ENCODE results near the gene OTULIN.

The OTULIN gene

DNA sequence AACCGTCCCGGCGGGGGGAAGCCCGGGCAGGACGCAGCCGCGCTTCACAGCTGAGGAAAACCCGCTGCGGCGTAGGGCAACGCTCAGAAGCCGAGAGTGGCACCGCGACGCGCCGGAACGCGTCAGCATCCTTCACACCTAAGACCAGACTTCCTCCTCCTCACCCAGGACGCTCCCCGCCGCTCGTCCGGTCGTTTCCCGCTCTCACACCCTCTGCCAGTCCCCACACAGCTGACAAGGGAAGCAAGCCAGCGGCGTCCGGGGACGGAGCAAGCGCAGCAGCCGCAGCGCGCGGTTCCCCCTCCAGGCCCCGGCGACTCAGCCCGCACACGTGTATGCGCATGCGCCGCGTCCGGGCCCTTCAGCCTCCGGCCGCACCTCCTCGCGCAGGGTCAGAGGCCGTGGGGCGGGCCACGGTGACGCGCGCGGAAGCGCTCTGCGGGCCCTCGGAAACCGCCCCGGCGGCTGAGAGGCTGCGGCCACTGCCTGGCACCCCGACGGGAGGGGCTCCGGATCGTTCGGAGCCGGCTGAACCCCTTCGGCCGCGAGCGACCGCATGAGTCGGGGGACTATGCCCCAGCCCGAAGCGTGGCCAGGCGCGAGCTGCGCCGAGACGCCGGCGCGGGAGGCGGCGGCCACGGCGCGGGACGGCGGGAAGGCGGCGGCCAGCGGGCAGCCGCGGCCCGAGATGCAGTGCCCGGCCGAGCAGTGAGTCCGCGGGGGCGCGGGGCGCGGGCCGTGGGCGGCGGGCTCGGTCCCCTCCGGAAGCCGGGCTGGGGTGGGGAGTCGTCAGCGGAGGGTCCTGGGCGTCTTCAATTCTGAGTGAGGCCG, at the start of gene OTULIN:
Gene OTULIN, plus strand, starts transcription at position 449 of the 831 bp plus-strand sequence. Its CDS starts 108 bp downstream, at position 557.
- peak; percentile 66 for DNase-seq

DNA sequence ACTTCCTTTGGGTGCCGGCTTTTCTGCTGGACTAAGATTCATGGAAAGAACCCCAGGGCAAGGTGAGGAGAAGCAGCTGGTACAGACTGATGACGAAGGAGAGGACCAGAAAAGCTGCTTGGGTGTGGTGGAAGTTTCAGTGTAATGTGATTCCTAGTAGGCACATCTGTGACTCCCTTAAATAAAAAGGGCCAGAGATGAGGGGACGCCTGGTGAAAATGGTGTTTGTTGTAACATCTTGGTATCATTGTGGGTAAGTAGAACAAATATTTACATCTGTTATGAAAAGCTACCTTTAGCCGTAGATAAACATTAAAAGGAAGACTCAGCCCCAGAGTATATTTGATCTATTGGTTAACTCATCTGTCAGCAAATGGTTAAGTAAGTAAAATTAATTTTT, 49.2 kb upstream of the OTULIN start:
- DNase-seq, result no peak

DNA sequence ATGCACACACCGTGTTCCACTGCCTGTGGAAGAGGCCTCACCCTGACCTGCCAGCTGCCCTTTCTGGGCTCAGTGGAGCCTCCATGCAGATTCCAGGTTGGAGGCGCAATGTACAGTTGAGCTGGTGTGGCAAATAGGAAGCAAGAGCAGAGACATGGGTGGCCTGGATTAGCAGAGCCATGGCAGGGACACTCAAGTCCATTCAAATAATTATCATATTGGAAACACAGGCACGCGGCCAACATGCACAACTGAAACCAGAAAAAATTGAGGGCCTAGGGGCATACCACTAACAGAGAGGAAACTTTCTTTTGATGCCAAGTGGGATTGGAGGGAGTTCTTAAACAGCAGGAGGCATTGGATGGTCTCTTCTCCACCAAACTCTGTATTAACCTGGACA, 47.1 kb upstream of the OTULIN start:
- DNase-seq, result no peak

DNA sequence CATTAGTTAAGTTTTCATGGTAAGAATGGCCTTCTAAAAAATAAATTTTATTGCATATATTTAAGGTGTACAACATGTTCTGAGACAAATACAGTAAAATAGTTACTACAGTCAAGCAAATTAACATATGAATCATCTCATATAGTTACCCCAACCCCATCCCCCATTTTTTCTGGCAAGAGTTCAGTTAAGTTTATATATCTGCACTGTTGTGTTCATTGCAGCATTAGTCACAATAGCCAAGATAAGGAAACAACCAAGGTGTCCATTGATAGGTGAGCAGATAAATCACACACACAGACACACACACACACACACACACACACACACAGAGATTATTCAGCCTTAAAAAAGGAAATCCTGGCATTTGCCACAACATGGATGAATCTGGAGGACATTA, 37.2 kb upstream of the OTULIN start:
- no peak for DNase-seq

DNA sequence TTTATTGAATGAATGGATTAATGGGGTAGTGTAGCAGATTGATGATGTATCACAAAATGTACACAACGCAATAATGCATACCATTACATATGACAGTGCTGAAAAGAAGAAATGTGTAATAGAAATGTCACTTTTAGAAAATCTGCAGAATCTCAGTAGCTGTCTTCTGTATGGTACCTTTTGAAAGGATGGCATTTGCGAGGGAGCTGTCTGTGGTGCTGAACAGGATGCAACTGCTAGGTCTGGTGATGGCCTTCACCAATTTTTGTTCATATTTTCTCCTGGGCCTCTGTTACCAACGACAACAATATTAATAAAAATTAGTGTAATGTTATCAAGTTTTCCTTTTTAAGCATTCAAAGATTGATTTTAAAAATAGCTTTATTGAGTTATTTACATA, 36.2 kb upstream of the OTULIN start:
- peak; percentile 3 for DNase-seq

DNA sequence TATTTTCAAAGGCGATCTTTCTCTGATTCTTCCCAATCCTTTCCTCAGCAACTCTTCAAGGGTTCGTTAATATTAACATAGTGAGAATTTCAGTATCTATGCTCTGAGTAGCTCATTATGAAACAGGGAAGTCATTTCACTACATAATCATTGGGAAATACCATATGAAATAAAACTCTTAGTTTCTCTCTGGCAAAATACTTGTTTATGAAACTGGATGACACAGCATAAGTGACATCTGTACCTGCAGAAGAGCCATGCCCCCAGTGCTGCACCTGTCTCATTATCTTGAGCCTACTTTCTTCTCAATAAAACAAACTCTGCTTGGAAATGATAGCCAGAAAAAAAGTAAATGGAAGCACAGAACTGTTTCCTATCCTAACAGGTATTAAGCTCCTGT, 33.8 kb upstream of the OTULIN start:
- DNase-seq, result no peak

DNA sequence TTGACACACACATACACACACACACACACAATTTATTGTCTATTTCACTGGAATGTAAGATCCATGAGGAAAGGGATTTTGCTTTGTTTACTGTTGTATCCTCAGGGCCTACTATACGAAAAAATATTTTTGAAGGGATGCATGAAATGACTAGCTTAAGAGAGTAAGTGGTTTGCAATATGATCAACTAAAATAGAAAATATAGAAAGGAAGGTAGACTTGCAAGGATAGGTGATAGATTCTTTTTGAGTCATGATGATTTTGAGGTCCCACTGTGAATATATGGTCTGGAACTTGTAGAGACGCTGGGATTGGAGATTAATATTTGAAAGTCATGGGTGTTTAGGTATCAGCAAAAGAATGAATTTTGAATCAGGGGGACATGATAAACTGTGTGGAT, 28.9 kb upstream of the OTULIN start:
- no peak for DNase-seq

DNA sequence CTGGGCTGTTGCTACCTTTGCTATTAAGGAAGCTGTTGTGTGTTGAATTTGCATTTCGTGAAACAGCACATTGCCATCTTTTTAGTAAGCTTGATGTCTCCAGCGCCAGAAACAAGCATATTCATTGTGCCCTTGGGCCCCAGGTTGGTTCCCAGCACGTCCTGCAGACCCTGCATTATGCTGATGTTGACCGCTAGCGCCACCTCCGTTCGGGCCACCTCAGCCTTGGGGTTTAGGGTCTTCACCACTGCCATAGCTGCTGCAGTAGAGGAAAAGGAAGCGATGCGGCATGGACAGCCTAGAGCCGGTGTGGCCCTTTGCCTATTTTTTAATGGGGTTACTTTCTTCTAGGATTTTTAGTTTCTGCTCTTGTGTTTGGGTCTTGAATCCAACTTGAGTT, 23.8 kb upstream of the OTULIN start:
- no peak for DNase-seq

DNA sequence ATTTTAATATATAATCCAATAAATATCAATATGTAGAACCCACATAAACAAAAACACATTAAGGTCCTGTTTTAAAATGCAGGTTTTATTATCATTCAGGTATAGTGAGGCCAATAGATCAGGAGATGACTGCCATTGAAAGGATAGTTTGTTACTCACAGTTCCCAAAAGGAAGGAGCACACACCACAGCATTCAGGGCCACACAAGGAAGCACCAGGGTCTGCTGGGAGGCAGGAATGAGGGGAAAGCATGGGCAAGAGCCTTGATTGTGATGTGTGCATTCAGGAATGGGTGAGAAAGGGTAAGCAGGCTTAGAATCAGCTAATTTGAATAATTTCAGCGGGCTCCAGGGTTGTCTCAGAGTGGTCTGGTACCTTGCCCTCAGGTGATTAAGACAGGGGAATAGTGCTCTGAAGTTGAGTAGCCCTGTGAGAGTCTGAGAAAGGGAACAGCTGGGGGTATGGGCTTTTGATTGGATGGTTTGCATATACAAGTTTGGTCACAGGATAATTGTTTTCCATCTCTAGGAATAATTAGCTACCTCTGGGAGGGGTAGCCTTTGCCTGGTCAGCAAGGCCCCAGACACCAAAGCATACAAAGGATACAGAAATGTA, 19.8 kb upstream of the OTULIN start:
- no peak for DNase-seq

DNA sequence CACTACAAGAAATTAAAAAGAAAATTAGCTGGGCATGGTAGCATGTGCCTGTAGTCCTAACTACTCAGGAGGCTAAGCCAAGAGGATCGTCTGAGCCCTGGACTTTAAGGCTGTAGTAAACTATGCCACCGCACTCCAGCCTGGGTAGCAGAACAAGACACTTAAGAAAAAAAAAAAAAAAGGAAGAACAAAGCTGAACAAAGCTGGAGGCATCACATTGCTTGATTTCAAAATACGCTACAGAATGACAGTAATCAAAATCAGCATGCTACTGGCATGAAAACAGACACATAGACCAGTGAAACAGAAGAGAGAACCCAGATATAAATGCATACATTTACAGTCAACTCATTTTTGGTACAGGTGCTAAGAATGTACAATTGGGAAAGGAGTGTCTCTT, 14.5 kb upstream of the OTULIN start:
- no peak for DNase-seq

DNA sequence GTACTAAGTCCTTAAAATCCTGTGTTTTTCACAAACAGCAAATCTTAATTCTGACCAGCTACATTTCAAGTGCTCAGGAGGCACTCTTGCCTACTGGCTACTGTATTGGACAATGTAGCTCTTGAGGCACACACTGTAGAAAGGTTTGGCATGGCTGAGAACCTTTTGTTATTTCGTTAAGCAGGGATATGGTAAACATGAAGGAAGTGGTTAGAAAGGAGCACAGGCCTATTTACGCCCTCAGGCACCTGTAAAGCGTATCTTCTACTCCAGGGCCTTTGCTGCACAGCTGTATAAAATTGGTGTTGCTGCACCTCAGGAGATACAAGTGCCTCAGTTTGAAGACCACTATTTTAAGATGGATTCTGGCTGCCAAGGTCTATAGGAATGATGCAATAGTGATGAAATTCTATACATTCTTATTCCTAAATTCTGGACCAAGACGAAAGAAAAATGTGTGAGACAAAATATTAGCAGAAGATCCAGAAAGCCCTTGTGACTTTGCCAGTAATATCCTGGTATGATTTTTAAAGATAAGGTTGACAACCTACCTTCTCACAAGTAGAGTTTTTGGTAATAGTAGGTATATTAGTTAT, 9.3 kb upstream of the OTULIN start:
- no peak for DNase-seq

DNA sequence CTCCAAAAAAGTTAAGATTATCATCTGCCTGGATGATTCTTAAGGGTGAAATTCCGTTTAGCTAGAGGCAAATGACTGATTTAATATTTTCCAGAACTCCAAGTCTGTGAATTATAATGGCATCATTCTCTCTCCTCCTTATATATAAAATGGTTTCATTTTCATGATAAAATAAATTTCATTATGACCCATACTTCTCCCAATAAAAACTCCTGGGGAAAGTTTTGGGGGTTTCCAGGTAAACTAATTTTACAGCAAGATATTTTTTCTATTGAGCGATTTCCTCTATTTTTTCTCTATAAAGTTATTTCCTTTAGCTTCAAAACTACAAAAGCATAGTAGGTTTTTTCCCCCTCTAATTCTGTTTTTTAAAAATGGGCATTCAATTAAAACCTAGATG, 7.6 kb upstream of the OTULIN start:
- no peak for DNase-seq

DNA sequence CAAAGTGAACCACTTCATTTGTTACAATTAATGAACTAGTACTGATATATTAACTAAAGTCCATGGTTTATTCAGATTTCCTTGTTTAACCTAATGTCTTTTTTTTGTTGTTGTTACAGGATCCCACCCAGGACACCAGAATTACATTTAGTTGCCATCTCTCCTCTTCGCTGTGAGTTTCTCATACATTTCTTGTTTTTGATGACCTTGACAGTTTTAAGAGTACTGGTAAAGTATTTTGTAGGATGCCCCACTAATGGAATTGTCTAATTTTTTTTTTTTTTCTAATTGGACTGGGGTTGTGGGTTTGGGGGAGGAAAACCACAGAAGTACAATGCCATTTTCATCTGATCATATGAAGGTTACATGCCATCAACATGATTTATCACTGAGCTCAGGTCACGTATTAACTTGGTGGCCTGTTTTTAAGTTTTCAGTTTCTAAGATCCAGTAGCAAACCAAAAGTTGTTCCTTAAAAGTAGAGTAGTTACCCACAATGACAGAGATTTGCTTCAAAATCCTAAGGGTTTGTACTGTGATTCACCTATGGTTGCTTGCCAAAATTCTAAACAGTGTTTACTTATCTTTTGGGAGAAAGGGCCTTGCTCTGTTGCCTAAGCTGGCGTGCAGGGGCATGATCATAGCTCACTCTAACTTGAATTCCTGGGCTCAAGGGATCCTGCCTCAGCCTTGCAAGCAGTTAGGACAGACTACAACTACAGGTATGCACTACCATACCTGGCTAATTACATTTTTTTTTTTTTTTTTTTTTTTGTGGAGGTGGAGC, 4.5 kb upstream of the OTULIN start:
- peak; percentile 63 for DNase-seq

DNA sequence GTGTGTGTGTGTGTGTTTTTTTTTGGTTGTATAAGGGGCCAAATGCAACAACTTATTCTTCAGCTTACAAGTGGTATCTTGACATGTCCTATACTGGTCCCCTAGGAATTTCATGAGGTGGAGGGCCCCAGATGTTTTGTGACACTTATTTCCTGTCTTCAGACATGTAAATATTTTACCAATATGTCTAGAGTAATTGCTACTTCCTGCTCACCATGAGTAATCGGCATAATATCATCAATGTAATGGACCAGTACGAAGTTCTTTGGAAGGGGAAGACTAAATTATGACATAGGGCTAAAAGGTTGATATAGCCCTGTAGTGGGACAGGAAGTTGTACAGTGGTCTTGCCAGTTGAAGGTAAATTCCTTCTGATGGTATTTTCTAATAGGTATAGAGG, 3.7 kb upstream of the OTULIN start:
- DNase-seq, result no peak

DNA sequence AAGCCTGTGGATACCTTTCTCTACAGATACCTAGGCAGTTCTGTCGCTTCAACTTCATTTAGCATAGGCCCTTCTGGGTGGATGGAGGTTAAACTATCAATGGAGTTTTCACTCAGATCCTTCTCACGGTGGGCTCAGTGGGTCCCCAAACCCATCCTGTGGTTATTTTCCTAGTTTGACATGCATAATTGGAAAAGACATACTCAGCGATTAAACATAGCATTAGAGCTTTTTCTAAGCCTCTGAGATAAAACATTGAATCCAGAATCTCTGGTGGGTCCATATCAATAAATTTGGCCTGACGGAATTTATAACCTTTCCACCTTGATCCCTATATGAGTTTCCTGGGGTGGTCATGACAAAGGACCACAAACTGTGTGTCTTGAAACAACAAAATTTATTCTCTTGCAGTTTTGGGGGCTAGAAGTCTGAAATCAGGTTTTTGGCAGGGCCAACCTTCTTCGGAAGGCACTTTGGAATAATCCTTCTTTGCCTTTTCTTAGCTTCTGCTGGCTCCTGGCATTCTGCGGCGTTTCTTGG, 1.7 kb upstream of the OTULIN start:
- DNase-seq, result no peak

DNA sequence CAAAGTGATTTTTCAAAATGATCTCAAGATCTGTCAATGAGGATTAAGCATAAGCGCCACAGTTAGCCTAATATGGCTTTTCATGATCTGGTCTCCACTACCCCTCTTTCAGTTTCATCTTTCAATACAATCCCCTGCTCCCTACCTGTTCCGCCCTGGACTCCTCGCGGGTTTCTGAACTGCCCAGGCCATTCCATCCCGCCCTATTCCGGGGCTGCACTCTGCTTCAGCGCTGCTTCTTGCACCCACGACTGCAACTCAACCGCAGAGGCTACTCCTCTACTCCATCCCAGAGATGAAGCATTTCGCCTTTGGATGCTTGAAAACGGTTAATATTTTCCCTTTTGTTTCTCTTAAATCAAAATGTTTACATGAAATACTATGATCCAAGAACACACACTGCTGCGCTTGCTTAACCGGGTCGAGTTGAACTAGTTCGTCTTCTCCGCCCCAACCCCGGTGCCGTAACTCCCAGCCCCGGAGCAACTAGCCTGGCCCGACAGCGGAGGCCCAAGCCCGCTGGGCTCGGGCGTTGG, 716 bp upstream of the OTULIN start:
- no peak for DNase-seq

DNA sequence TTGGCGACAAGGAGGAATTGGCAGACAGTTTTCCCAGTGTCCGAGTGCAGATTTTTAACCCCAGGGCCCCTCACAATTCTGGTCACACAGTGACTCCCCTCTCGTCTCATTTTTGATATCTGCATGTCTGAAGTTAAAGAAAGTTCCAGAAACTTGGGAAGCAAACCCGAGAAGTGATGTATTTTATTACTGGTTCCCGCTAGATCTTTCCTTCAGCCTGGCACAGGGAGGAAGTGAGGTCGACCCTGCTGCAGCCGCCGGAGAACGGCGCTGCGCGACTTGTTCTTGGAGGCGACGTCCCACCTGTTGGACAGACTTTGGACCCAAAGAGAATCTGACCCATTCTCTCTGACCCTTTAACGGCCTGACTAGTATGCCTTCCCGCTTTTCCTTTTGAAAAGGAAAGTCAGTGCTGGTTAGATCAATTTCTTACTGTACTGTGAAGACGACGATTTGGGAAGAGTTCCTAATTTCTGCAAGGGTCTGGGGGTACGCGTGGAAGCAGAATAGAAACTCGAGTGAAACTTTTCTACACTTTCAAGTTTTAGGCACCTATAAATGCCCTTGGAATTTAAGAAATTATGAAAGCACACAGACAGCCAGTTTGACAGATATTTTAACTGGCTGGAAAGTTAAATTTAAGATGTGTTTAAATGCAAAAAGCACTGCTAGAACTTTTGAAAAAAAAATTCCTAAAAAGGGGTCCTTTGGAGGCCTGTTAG, 744 bp downstream of the OTULIN start:
- DNase-seq, result no peak

DNA sequence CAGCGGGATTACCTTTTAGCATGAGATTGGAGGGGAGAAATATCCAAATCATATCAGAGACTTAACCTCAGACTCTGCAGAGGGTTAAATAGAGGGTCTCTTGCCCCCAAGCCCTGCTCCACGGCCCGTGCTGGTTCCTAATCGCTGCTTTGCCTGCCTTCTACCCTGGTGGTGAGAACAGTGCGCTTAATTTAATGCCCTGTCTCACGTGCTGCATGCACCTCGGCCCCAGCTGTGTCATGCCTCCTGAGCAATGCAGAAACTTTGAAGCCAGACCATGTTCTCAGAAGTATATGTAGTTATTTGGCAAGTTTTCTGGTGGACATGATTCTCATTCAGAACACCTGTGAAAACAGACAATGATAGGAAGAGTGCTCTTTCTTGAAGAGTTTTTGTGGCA, 1.4 kb downstream of the OTULIN start:
- DNase-seq, result no peak

DNA sequence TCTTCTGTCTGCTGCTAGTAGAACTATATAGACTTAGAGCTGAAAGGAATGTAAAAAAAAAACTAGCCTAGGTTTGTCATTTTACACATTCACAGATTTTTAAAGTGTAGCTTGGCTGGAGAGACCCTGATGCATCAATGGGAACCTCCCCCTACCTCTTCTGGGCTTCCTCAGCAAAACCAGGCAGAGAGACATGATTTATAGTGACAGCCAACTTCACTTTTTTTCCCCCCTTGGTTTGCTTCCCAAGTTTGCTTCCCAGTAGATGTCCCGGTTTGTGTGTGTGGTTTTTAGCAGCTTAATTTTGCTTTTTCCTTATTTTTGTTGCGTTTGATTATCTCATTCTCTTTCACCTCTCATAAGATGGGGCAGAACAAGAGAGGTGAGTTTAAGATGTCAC, 1.8 kb downstream of the OTULIN start:
- no peak for DNase-seq

DNA sequence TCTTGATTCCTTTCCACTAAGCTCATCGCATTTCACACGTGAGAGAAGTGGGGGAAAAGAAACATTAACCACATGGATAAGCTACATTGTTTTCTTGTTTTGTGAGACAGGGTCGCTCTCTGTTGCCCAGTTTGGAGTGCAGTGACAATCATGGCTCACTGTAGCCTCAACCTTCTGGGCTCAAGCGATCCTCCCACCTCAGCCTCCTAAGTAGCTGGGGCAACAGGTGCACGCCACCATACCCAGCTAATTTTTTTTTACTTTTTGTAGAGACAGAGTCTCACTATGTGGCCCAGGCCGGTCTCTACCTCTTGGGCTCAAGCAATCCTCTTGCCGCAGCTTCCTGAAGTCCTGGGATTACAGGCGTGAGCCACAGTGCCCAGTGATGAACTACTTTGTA, 2.8 kb downstream of the OTULIN start:
- no peak for DNase-seq

DNA sequence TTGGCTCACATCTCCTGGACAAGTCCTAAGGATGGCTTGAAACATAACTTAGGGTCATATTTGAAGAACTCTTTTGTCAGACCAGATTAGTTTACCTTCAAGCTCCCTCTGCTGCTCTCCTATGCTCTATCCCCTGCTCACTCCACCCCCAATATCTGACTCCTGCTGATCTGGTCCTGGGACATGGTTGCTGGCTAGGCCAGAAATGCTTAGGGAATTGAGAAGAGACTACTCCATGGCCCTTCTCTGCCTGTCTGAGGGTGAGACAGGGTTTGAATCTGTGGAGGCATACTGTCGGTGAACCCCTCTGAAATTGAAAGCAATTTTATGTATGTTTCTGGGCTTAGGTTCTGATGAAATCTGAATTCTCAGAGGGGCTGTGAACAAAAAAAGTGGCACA, 3.3 kb downstream of the OTULIN start:
- no peak for DNase-seq

DNA sequence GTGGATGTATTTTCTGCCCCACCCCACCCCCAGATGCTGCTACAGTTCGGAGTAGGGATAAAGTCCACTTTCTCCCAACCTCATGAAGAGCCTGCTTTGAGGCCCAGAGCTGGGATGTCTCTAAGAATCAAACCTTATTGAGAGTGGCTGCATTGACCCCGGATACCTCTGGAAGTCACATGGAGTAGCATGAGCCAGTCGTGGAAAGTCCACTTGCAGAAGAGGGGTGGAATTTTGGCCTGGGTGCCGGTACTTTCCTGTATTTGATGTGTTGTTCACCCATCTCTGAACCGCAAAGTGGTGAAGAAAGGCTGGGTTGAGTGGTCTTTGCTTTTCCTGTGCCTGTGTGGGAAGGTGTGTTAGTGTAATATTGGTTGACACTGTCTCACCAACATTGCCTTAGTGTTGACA, 3.7 kb downstream of the OTULIN start:
- DNase-seq, result no peak
